ENCODE data around the gene NACC1. TPM values are rescaled to one million over a fixed set of nuclear protein-coding genes. Genes with fewer than 3 reads are reported as not detected.

Gene NACC1
- total and polyA plus RNA-seq, 2 of the 8 experiments (the other 6 are each of a cell fraction or from before 2014, with no cell fraction given) = 234 to 301 TPM

GRCh38 chr19:13099073-13099999 lies 18.7 kb upstream of the NACC1 start:
- peaks cover 33 to 80% (median 67%) of the 10 kb centered on the region in 4 experiments for H3K27me3 ChIP-seq (replicated peaks in 1 of 4; ENCODE audit: control insufficient read depth in 3 of 4, extremely low read depth in 1 of 4, insufficient read depth in 3 of 4, low read length in 3 of 4)
- TF ChIP-seq SP4 (IDR thresholded peaks at IDR 0.05; ENCODE audit: low read length) = no peak
- TF ChIP-seq RAD21 (IDR thresholded peaks at IDR 0.05 in 1 of 2, conservative IDR thresholded peaks at IDR 0.05 in 1 of 2; ENCODE audit: low read depth in 2 of 2, low read length in 2 of 2) = no peak
- TF ChIP-seq PHF8 (conservative IDR thresholded peaks at IDR 0.05; ENCODE audit: low read depth, low read length) = no peak
- peak; percentile 96 for TF ChIP-seq EZH2 (IDR thresholded peaks at IDR 0.05; ENCODE audit: low read depth, low read length, severe bottlenecking)
- TF ChIP-seq SRF (IDR thresholded peaks at IDR 0.05; ENCODE audit: low read depth, low read length) = no peak
- TF ChIP-seq SP2 (IDR thresholded peaks at IDR 0.05; ENCODE audit: low read length) = no peak
- TF ChIP-seq ATF2 (IDR thresholded peaks at IDR 0.05; ENCODE audit: low read length) = no peak
- TF ChIP-seq CEBPB (IDR thresholded peaks at IDR 0.05; ENCODE audit: low read depth, low read length) = no peak
- TF ChIP-seq POLR2AphosphoS5 (IDR thresholded peaks at IDR 0.05; ENCODE audit: low read depth, low read length) = no peak

More at GRCh38 chr19:13099073-13099999, 18.7 kb upstream of the NACC1 start:
- Histone ChIP-seq H3K14ac (ENCODE audit: insufficient read length) (no peak overlapping the region), H4K5ac (ENCODE audit: insufficient read length, low read depth, low read length) (no peak overlapping the region), H3K79me2 (ENCODE audit: control insufficient read depth in 1 of 2, insufficient read depth in 2 of 2, low read length in 2 of 2) (no peaks in the 10 kb centered on the region), H3K79me1 (ENCODE audit: low read depth, low read length) (no peaks in the 10 kb centered on the region), H3K4me1 (replicated peaks in 1 of 4; ENCODE audit: control insufficient read depth in 3 of 4, insufficient read depth in 4 of 4, low read length in 3 of 4) (peaks cover 0 to 28% (median 13%) of the 10 kb centered on the region in 4 experiments; a peak in 5 of 7 replicates), H3K4me2 (ENCODE audit: insufficient read depth in 1 of 2, low read depth in 2 of 2, low read length in 2 of 2) (peak overlapping the region; percentile 64 to 85), H3K23me2 (ENCODE audit: low read depth, low read length) (peaks cover 9% of the 10 kb centered on the region; the same call in 1 of the 2 replicates), H2AFZ (ENCODE audit: low read length) (no peak overlapping the region), H3K4ac (replicated peaks; ENCODE audit: insufficient read length, low read depth, low read length) (no peak overlapping the region), H2BK120ac (replicated peaks; ENCODE audit: low read depth, low read length) (no peak overlapping the region), H4K8ac (ENCODE audit: extremely low read depth, insufficient read depth, low read length) (peak overlapping the region; percentile 69), H3K9me3 (ENCODE audit: insufficient read depth in 2 of 2, low read depth in 1 of 2, low read length in 1 of 2) (no peaks in the 10 kb centered on the region), H3K9ac (replicated peaks in 1 of 4; ENCODE audit: extremely low read depth in 1 of 4, low read depth in 3 of 4, low read length in 3 of 4) (no peak overlapping the region), H2BK5ac (ENCODE audit: low read depth, low read length) (no peak overlapping the region), H3K23ac (ENCODE audit: insufficient read length) (no peak overlapping the region), H3K36me3 (ENCODE audit: control insufficient read depth in 2 of 4, insufficient read depth in 4 of 4, low read length in 3 of 4) (no peaks in the 10 kb centered on the region), H2BK20ac (ENCODE audit: low read length) (no peak overlapping the region), H3K18ac (ENCODE audit: extremely low read depth, low read length) (peak overlapping the region; percentile 71), H4K91ac (replicated peaks; ENCODE audit: insufficient read length, low read length) (no peak overlapping the region), H2BK12ac (ENCODE audit: low read depth, low read length) (no peak overlapping the region), H3K56ac (replicated peaks; ENCODE audit: insufficient read length, low read depth, low read length) (no peak overlapping the region), H2AK5ac (ENCODE audit: low read depth, low read length) (peak overlapping the region; percentile 53; the same call in 1 of the 2 replicates), H2BK15ac (ENCODE audit: low read length) (no peak overlapping the region; the same call in 1 of the 2 replicates), H4K20me1 (replicated peaks in 1 of 2; ENCODE audit: control insufficient read depth in 1 of 2, insufficient read depth in 2 of 2, low read length in 2 of 2) (peaks cover 2 to 16% of the 10 kb centered on the region in 2 experiments), H3K4me3 (ENCODE audit: extremely low read depth in 1 of 4, insufficient read depth in 2 of 4, low read depth in 3 of 4, low read length in 4 of 4) (peak overlapping the region in 3 of 4 experiments; percentile 1 to 50 (median 12); a peak in 6 of 8 replicates), H3K27ac (ENCODE audit: low read depth, low read length) (no peak overlapping the region)
- WGBS, 2 experiments (ENCODE audit: extremely low coverage in 1 of 2, insufficient coverage in 1 of 2, insufficient read length in 1 of 2, insufficient replicate concordance in 2 of 2, low coverage in 1 of 2, low lambda C conversion rate in 2 of 2, missing lambda C conversion rate in 1 of 2) = 12% methylated on average over 76 of the region's 77 CpGs; no CpG with 5 or more reads in 1 of the 2 experiments
- no peak for FAIRE-seq
- POLR2A ChIA-PET (ENCODE audit: partially characterized antibody) = interaction anchor here (0.6 to 11.6 kb wide), 7 partner anchors 13 to 74 kb away, joined by 3 to 141 read pairs (median 4); partner anchors contain the start of genes IER2, NACC1, STX10 and TRMT1
- peak in 1 of 2 experiments; percentile 74 for DNase-seq (ENCODE audit: low read depth in 1 of 2, low spot score in 2 of 2)
- CTCF ChIA-PET (ENCODE audit: partially characterized antibody) = interaction anchor here (0.6 to 2.9 kb wide), 6 partner anchors 41 to 134 kb away, joined by 3 to 16 read pairs (median 9); no protein-coding TSS in a partner anchor

Data from H1 (cell line).